HL-60 (cell line): ENCODE results near the gene PRDX3.

Source experiments
- DNase-seq, 2 experiments: peaks; one replicate each; pipeline ENCODE4 v3.0.0-alpha.2; 2010 to 2020; ENCODE audit warnings: low read depth in 1 of 2, low spot score in 1 of 2
- H3K27ac ChIP-seq: fragments of 250-450 bp; sonication (Bioruptor Pico); replicated peaks from 2 replicates; pipeline ENCODE4 v1.5.1; 2020; ENCODE audit warnings: mild to moderate bottlenecking, moderate library complexity
- H3K27me3 ChIP-seq: fragments of 250-450 bp; sonication (Bioruptor Pico); 2 replicates; pipeline ENCODE4 v1.5.1; 2021; ENCODE audit warnings: mild to moderate bottlenecking, moderate library complexity; ENCODE audit not compliant: insufficient read depth, poor library complexity, severe bottlenecking
- H3K4me3 ChIP-seq: replicated peaks from 2 replicates; pipeline ENCODE4 v1.5.1; 2011; ENCODE audit warnings: mild to moderate bottlenecking, control low read depth, low read length; ENCODE audit not compliant: insufficient read depth
- GABPA ChIP-seq: IDR thresholded peaks from 2 replicates; pipeline ENCODE4 v1.6.1; 2012; ENCODE audit warnings: low read depth
- POLR2AphosphoS5 ChIP-seq: IDR thresholded peaks from 2 replicates; pipeline ENCODE4 v1.6.1; 2012; ENCODE audit warnings: low read depth
- SPI1 ChIP-seq: IDR thresholded peaks from 2 replicates; pipeline ENCODE4 v1.6.1; 2012; ENCODE audit warnings: low read depth, mild to moderate bottlenecking, borderline replicate concordance
- long read RNA-seq: library from polyadenylated mRNA; unstranded; transcript quantifications from one replicate; pipeline ENCODE4 v2.0.0, GENCODE V29; 2020
- TF ChIP-seq, protein P1 (sequence below): IDR thresholded peaks from 2 replicates; pipeline ENCODE4 v1.6.1; 2012; ENCODE audit warnings: low read depth; ENCODE audit not compliant: insufficient replicate concordance
- TF ChIP-seq, protein P2 (sequence below): IDR thresholded peaks from one replicate; pipeline ENCODE4 v1.5.1; 2011; ENCODE audit warnings: low read length, control low read depth, inconsistent platforms; ENCODE audit not compliant: insufficient read depth

PRDX3 gene
- long read RNA-seq, transcript PRDX3-201 (7 exons, 1,591 nt): major isoform, 1,576 of 1,627 reads
- long read RNA-seq, partial matches to known transcripts: 15 of 1,627 reads
- long read RNA-seq, other reads (novel, unspliced or antisense): 33 of 1,627 reads

DNA sequence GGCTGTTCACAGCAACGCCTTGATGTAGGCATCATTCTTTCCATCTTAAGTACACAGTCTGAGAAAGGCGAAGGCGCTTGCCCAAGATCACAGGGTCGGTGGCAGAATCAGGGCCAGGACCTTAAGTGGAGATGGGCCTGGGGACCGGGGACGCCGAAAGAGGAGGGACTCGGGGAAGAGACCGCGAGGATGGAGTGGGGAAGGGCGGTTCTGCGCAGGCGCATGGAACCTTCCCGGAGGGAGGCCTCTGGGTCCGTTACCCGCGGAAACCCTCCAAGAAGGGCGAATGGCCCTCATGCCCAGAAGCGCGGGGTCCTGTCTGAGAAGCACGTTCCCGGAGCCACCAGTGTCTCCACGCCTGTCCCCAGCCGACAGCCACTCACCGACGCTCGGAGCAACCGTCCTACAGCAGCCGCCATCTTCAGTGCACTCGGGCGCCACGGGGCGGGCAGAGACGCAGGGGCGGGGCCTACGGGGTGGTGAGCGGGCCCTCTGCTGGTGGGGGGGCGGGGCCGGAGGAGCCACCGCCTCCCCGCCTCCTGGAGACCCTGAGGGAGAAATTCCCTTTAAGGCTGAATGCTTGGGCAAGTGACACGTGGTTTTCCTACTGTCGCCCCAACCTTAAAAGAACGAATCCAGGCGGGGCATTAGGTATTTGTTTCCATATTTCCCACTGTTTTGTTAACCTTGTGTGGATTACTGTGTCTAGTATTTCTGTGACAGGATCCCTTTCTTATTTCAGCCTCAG is at the start of gene PRDX3:
Gene PRDX3, minus strand, starts transcription at position 441 of the 748 bp plus-strand sequence. Its CDS starts 22 bp downstream, at position 419.
- peak within 1 kb of the TSS; percentile 72 for H3K4me3 ChIP-seq
- DNase-seq: peak; percentile 86 to 92
- TF ChIP-seq GABPA (peak; percentile 33; the same call in 1 of the 2 replicates), SPI1 (no peak), POLR2AphosphoS5 (peak; percentile 94)
- TF ChIP-seq, protein P1, sequence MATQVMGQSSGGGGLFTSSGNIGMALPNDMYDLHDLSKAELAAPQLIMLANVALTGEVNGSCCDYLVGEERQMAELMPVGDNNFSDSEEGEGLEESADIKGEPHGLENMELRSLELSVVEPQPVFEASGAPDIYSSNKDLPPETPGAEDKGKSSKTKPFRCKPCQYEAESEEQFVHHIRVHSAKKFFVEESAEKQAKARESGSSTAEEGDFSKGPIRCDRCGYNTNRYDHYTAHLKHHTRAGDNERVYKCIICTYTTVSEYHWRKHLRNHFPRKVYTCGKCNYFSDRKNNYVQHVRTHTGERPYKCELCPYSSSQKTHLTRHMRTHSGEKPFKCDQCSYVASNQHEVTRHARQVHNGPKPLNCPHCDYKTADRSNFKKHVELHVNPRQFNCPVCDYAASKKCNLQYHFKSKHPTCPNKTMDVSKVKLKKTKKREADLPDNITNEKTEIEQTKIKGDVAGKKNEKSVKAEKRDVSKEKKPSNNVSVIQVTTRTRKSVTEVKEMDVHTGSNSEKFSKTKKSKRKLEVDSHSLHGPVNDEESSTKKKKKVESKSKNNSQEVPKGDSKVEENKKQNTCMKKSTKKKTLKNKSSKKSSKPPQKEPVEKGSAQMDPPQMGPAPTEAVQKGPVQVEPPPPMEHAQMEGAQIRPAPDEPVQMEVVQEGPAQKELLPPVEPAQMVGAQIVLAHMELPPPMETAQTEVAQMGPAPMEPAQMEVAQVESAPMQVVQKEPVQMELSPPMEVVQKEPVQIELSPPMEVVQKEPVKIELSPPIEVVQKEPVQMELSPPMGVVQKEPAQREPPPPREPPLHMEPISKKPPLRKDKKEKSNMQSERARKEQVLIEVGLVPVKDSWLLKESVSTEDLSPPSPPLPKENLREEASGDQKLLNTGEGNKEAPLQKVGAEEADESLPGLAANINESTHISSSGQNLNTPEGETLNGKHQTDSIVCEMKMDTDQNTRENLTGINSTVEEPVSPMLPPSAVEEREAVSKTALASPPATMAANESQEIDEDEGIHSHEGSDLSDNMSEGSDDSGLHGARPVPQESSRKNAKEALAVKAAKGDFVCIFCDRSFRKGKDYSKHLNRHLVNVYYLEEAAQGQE: peak; percentile 73
- TF ChIP-seq, protein P2, sequence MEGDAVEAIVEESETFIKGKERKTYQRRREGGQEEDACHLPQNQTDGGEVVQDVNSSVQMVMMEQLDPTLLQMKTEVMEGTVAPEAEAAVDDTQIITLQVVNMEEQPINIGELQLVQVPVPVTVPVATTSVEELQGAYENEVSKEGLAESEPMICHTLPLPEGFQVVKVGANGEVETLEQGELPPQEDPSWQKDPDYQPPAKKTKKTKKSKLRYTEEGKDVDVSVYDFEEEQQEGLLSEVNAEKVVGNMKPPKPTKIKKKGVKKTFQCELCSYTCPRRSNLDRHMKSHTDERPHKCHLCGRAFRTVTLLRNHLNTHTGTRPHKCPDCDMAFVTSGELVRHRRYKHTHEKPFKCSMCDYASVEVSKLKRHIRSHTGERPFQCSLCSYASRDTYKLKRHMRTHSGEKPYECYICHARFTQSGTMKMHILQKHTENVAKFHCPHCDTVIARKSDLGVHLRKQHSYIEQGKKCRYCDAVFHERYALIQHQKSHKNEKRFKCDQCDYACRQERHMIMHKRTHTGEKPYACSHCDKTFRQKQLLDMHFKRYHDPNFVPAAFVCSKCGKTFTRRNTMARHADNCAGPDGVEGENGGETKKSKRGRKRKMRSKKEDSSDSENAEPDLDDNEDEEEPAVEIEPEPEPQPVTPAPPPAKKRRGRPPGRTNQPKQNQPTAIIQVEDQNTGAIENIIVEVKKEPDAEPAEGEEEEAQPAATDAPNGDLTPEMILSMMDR: no peak
- peak within 1 kb of the TSS; percentile 98 for H3K27ac ChIP-seq
- H3K27me3 ChIP-seq: no peaks in the 10 kb centered on the region

DNA sequence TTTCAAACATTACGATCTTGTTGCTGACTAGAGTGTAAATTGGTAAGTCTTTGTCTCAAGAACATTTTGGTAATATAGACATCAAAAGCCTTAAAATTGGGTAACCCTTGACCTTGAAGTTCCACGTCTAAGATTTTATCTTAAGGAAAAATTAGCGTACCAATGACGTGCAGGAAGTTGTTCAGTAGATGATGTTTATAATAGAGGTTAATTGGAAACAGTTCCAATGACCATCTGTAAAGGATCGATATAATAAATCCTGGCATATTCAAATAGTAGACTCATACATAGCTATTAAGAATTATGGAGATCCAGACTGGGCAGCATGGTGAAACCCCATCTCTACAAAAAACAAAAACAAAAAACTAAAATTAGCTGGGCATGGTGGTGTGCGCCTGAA is 49.2 kb upstream of the PRDX3 start:
- TF ChIP-seq, protein P1: no peak
- TF ChIP-seq SPI1 (no peak), POLR2AphosphoS5 (no peak), GABPA (no peak)
- TF ChIP-seq, protein P2: no peak
- H3K27me3 ChIP-seq: no peaks in the 10 kb centered on the region
- DNase-seq: no peak
- no peak overlapping the region for H3K27ac ChIP-seq
- no peak overlapping the region for H3K4me3 ChIP-seq

DNA sequence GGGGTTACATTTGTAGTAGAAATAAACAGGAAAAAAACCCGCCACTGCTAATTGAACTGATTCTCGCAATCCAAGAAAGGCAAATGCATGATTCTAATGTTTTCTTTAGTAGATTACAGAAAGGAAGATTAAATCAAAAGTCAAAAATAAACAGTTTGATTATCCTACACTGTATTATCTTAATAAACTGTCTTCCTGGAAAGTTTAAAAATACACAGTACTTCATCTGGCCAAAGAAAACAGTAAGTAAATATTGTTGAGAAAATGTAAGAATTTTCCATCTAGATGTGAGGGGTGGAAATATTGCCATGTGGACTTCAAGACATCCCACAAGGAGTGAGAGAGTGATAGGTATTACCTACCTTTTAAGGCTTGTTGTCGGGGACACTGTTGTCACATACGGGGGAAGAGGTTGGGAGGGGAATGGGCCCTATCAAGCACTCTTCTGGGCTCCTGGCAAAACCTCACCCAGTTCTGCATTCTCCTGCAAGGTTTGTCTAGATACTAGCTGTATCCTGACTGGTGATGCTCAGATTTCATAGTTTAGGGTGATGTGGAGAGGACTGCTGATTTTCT is 46.6 kb upstream of the PRDX3 start:
- Histone ChIP-seq H3K4me3 (no peak overlapping the region), H3K27me3 (no peaks in the 10 kb centered on the region), H3K27ac (no peak overlapping the region)
- DNase-seq: no peak
- TF ChIP-seq SPI1 (no peak), POLR2AphosphoS5 (no peak)
- TF ChIP-seq, protein P2: no peak
